ENCODE results near the gene PNKD.
A peak's percentile ranks its signal among the peaks of the same experiment; 100 is the strongest.

The PNKD gene

GRCh38 chr2:218383892-218384519 lies 113.7 kb downstream of the PNKD start:
- no peak for DNase-seq

GRCh38 chr2:218384975-218385374 lies 114.7 kb downstream of the PNKD start:
- DNase-seq = no peak

GRCh38 chr2:218386505-218387368 lies 116.4 kb downstream of the PNKD start:
- DNase-seq = no peak

GRCh38 chr2:218387369-218388194 lies 117.3 kb downstream of the PNKD start:
- DNase-seq = peak; percentile 33

- DNase-seq = no peak
Measured at GRCh38 chr2:218389333-218390150, 119.2 kb downstream of the PNKD start.

- DNase-seq = no peak
Measured at GRCh38 chr2:218391202-218391601, 120.9 kb downstream of the PNKD start.

GRCh38 chr2:218392459-218392858 lies 122.1 kb downstream of the PNKD start:
- DNase-seq = no peak

GRCh38 chr2:218392891-218393462 lies 122.7 kb downstream of the PNKD start:
- no peak for DNase-seq

- no peak for DNase-seq
Measured at GRCh38 chr2:218393750-218394290, 123.5 kb downstream of the PNKD start.

GRCh38 chr2:218394298-218395089 lies 124.2 kb downstream of the PNKD start:
- DNase-seq = no peak

- no peak for DNase-seq
Measured at GRCh38 chr2:218395090-218395444, 124.7 kb downstream of the PNKD start.

GRCh38 chr2:218395456-218395825 lies 125.1 kb downstream of the PNKD start:
- no peak for DNase-seq

GRCh38 chr2:218395826-218396687 lies 125.7 kb downstream of the PNKD start:
- peak; percentile 42 for DNase-seq

Data from NCI-H187 treated with DMSO at 0.1 percent for 48 hours (cell line).